GM19193 (cell line): ENCODE results near the gene PAX7.

Experiments
- POLR2A ChIP-seq: IDR thresholded peaks from 4 replicates; pipeline ENCODE4 v1.6.1; 2011; ENCODE audit not compliant: insufficient read depth, insufficient read length; ENCODE audit errors: extremely low read depth

Gene PAX7

GRCh38 chr1:18716785-18717678 lies 86.4 kb downstream of the PAX7 start:
- no peak for TF ChIP-seq POLR2A

DNA sequence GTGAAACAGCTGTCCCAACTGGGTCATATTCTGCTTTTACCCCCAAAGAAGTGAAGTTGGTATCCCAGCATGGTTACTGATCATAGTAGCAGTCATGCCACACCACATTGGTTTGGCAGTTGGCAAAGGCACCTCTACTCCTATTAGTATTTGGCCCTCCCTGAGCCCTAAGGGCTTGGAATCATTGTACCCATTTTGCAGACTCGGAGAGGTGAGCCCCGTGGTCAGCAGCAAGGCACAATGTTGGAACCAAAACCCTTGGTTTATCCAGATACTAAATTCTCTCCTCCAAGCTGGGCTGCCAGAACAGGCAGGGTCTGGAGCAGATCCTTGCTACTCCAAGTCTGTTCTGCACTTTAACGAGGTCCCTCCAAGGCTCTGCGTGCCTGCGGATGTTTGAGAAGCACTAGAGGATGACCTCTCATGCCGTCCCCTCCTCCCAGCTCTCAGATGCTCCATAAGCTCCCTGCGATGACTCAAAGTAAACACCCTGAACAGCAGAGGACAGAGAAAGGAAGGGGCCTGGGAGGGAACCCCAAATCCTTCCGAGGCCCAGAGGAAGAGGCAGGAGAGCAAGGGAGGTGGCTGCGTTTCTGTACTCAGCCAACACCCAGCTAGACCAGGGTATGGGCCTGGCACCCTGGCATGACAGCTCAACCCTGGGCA lies 89.3 kb downstream of the PAX7 start:
- no peak for TF ChIP-seq POLR2A

- TF ChIP-seq POLR2A, result no peak
Observed at GRCh38 chr1:18721041-18721440, 90.4 kb downstream of the PAX7 start.

DNA sequence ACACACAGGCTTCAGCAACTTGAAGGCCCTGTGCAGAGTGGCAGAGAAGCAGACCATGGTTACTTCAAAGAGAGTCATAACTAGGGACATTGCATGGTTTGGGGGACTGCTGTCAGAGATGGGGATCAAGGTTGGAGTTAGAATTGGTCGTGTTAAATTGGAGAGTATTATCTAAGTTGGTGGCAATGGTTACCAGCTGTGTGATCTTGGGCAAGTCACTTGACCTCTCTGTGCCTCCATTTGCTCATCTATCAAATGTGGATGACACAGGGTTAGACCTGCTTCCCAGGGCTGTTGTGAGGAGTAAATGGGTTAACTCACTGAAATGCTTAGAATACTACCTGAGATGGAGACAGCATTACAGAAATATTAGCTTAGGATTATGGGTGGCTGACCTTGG lies 91.1 kb downstream of the PAX7 start:
- no peak for TF ChIP-seq POLR2A

DNA sequence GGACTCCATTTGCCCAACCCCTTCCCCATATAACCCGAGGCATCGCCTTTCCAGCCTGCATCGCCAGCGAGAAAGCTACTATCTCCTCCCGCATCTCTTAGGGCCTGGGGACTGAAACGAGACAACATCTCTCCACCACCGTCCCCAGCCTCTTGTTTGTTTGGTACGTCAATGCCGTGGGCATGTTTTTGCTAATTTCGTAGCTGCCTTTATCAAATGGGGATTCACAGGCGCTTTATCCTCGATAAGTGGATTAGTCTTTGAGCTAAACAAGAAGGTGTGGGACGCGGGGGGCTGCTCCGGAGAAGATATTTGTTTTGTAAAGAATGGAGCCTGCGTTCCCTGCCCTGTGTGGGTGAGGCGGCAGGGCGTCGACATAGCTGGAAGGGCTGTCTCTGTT lies 91.6 kb downstream of the PAX7 start:
- no peak for TF ChIP-seq POLR2A

- TF ChIP-seq POLR2A, result no peak
Observed at GRCh38 chr1:18723206-18723605, 92.6 kb downstream of the PAX7 start.

GRCh38 chr1:18723701-18724411 lies 93.2 kb downstream of the PAX7 start:
- TF ChIP-seq POLR2A, result no peak

DNA sequence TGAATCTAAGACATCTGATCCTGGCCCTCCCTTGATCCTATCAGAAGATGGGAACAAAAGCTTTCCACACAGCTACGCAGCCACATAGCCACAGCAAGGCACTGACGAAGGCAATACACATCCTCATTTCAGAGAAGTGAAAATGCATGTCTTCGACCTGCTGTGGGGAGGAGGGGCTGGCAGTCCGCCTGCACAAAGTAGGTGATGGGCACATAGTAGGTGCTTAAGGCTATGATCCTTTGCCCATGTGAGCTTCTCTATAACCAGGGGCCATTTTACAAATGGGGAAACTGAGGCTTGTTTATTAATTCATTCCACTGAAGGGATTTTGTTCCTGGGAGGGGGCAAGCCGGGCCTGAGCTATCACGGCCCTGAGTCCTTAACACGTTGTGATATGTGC lies 94.2 kb downstream of the PAX7 start:
- no peak for TF ChIP-seq POLR2A

- TF ChIP-seq POLR2A, result no peak
Observed at GRCh38 chr1:18725231-18725895, 94.7 kb downstream of the PAX7 start.

DNA sequence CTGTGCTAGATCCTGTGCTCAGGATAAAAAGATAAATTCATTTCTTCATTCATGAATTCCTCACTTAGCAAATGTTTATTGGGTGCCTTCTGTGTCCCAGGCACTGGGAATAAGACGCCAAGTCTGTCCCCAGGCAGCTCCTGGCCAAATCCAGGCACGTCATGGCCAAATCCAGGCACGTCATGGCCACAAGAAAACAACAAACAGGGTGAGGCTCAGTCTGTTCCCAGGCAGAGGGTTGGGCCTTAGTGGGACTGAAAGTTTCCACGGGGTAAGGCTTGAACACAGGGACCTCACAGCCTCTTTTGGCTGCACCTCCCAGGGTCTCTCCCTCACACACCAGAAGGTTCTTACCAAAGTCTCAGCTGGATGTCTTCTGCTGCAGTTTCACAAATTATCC lies 95.7 kb downstream of the PAX7 start:
- no peak for TF ChIP-seq POLR2A

GRCh38 chr1:18727956-18728355 lies 97.3 kb downstream of the PAX7 start:
- TF ChIP-seq POLR2A, result no peak

- TF ChIP-seq POLR2A, result no peak
Observed at GRCh38 chr1:18730321-18730720, 99.7 kb downstream of the PAX7 start.

- no peak for TF ChIP-seq POLR2A
Observed at GRCh38 chr1:18731148-18731547, 100.5 kb downstream of the PAX7 start.

DNA sequence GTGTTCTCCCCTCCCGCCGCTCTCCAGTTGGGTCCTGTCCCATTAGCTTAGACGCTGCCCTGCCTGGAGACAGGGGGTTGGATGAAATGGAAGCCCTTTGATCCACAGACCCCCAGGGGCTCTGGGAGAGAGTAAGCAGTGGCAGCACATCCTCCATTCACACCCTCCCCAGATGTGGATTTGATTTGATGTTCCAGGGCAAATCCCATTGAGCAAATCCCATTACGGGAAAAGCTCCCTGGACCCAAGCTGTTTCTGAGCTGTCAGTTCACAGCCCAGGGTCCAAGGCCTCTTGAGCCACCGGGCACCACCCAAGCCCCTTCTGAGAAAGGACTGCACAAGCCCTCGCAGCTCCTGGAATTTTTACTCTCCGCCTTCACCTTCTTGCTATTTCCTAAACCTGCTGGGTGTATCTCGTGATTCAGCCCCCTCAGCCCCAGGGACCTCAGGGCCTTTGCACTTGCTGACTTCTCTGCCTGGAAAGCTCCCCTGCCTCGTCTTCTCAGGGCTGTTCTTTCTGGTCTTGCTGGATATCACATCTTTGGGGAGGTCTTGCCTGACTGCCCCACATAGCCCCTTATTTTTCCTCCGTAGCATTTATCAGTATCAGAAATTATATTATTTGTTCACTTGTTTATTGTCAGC lies 101.1 kb downstream of the PAX7 start:
- no peak for TF ChIP-seq POLR2A
